Measurements from ENCODE around the gene CYGB. TPM values are rescaled to one million over a fixed set of nuclear protein-coding genes. Genes with fewer than 3 reads are reported as not detected.

Gene CYGB
- total and polyA plus RNA-seq, 2 of the 13 experiments (the other 11 are each of a cell fraction or from before 2014, with no cell fraction given), result 18.9 to 27.1 TPM

- peak; percentile 3; the same call in 1 of the 2 replicates for TF ChIP-seq ZNF598 (CRISPR knock-in tag; IDR thresholded peaks at IDR 0.05; ENCODE audit: borderline replicate concordance)
- TF ChIP-seq ZNF251 (CRISPR knock-in tag; IDR thresholded peaks at IDR 0.05), result 0 out of 2 replicates have a peak, but pooled peaks have one; percentile 63
- no peak for TF ChIP-seq FLYWCH1 (CRISPR knock-in tag; IDR thresholded peaks at IDR 0.05)
- no peak for TF ChIP-seq LCORL (IDR thresholded peaks at IDR 0.05)
- peak; percentile 8; the same call in 1 of the 2 replicates for TF ChIP-seq LCORL (CRISPR knock-in tag; IDR thresholded peaks at IDR 0.05)
- 0 out of 2 replicates have a peak, but pooled peaks have one; percentile 34 for TF ChIP-seq HINFP (CRISPR knock-in tag; IDR thresholded peaks at IDR 0.05; ENCODE audit: low read depth)
- TF ChIP-seq MZF1 (CRISPR knock-in tag; IDR thresholded peaks at IDR 0.05; ENCODE audit: borderline replicate concordance), result no peak
- no peak for TF ChIP-seq ZNF639 (CRISPR knock-in tag; conservative IDR thresholded peaks at IDR 0.05)
- TF ChIP-seq ZNF431 (CRISPR knock-in tag; IDR thresholded peaks at IDR 0.05; ENCODE audit: borderline replicate concordance, low read depth), result no peak
- TF ChIP-seq GTF3A (CRISPR knock-in tag; conservative IDR thresholded peaks at IDR 0.05), result no peak
- TF ChIP-seq ZNF558 (CRISPR knock-in tag; IDR thresholded peaks at IDR 0.05; ENCODE audit: borderline replicate concordance), result no peak
- 0 out of 2 replicates have a peak, but pooled peaks have one; percentile 58 for TF ChIP-seq ZNF572 (CRISPR knock-in tag; IDR thresholded peaks at IDR 0.05)
- no peak for TF ChIP-seq BCL3 (CRISPR knock-in tag; IDR thresholded peaks at IDR 0.05)
- no peak for TF ChIP-seq ZNF333 (CRISPR knock-in tag; IDR thresholded peaks at IDR 0.05; ENCODE audit: borderline replicate concordance)
- TF ChIP-seq DPF2 (CRISPR knock-in tag; IDR thresholded peaks at IDR 0.05; ENCODE audit: borderline replicate concordance, low read depth), result 0 out of 2 replicates have a peak, but pooled peaks have one; percentile 29
- no peak for TF ChIP-seq ZFP36L1 (CRISPR knock-in tag; IDR thresholded peaks at IDR 0.05)
- TF ChIP-seq ZNF136 (CRISPR knock-in tag; IDR thresholded peaks at IDR 0.05; ENCODE audit: low read depth), result no peak
Observed at GRCh38 chr17:76570457-76570856, 32.9 kb upstream of the CYGB start (continued).
